Activated effector memory CD4-positive, alpha-beta T cell treated with anti-CD3 and anti-CD28 coated beads, Interleukin-2, amount 50 U/mL, for 16 hours (primary cell): ENCODE measurements around the gene FAM43A.

ENCODE experiments used
- DNase-seq: peaks from one replicate; pipeline ENCODE4 v3.0.0-alpha.2; 2020

FAM43A gene

GRCh38 chr3:194713299-194714136 lies 27.8 kb downstream of the FAM43A start:
- DNase-seq, result no peak

GRCh38 chr3:194714137-194714455 lies 28.4 kb downstream of the FAM43A start:
- DNase-seq, result no peak

DNA sequence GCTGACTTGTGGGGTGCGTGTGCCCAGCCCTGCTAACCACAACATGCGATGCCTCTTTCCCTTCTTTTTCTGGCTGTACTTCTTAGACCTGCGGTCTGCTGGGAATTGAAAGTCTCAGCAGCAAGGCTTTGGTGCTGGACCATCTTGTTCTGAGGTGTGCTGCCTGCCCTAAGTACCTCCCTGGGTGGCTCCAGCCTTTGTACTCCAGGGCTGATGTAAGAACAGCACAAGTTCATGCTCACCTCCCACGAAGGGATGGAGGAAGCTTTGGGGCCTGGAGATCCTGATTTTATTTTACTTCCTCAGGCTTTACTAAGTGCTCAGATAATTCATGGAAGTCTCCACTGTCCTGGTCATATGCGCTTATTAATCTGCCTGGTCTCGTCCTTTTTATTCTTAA lies 28.9 kb downstream of the FAM43A start:
- no peak for DNase-seq

DNA sequence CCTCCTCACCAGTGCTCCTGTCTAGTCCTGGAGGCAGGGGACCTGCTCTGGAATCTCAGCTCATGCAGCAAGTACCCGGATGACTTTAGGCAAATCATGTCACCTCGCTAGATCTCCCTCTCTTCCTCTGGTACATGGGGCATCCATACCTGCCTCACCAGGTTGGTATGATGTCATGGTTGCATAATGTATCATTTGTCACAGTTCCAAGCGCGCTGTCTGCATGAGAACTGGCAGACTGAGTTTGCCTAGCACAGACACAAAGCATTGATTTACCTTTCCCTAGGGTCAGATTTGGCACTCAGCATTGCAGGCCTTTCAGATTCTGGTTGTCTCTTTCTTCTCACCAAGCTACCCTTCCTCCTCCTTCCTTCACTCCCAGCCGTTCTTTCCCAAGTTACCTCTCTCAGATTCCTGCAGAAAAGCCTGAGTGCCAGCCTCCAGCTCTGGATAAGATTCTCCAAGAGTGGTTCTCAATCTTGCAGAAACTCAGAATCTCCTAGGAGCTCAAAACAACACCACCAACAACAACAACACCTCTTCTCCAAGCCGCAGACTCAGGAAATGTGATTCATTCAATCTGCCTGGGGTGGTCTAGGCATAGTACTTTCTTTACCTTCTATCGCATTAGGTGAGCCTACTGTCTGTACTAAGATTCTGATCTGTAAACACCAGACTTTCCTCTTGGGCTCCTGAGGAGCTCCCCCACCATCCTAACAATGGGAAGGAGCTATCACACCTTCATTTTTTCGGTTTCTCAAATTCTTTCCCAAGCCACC lies 29.5 kb downstream of the FAM43A start:
- DNase-seq, result no peak

DNA sequence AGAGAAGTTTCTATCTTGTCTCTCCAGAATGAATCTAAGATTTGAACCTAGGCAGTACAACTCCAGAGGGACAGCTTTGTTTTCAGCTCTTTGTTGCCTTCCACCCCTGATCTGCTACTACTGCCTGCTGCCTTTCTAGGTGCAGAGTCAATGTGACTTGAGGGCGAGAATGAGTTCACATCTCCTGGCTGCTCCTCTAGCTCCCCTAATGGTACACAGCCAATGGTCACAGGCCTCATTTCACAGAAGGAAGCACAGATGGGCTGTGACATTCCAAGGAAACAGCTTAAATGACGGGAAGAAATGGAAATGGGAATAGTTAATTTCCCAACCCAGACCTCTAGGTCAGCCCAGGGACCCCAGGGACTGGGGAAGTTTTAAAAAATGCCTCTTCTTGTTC lies 32.4 kb downstream of the FAM43A start:
- no peak for DNase-seq

GRCh38 chr3:194720048-194720447 lies 34.4 kb downstream of the FAM43A start:
- DNase-seq, result no peak

DNA sequence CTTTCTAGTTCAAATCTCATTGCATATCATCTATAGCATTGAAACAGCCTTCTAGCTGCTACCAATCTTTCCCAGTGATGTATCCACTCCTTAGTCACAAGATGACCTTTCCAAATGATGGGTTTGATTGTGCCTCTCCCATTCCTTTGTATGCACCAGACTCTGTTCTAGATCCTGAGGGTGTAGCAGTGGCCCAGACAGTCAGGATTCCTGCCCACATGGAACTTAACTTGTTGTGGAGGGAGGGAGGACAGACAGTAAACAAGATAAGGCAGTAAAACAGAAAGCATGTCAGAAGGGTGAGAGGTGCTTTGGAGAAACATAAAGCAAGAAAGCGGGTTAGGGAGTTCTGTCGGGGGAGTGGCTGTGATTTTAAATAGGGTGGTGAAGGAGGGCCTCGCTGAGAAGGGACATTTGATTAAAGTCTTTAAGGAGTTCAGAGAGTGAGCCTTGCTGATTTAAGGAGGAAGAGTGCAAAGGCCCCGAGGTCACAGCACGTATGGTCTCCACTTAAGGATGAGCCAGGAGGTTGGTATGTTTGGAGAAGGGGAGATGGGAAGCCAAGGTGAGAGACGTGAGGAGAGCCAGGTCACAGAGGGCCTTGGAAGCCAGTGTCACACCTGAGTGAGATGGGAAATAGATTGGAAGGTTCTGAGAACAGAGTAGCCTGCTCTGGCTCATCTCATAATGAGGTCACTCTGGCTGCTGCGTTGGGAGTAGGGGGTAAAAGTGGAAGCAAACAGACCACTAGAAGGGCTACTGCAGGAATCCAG lies 38.3 kb downstream of the FAM43A start:
- no peak for DNase-seq

- DNase-seq, result no peak
These were observed 39.7 kb downstream of the FAM43A start for GRCh38 chr3:194725346-194725745.

DNA sequence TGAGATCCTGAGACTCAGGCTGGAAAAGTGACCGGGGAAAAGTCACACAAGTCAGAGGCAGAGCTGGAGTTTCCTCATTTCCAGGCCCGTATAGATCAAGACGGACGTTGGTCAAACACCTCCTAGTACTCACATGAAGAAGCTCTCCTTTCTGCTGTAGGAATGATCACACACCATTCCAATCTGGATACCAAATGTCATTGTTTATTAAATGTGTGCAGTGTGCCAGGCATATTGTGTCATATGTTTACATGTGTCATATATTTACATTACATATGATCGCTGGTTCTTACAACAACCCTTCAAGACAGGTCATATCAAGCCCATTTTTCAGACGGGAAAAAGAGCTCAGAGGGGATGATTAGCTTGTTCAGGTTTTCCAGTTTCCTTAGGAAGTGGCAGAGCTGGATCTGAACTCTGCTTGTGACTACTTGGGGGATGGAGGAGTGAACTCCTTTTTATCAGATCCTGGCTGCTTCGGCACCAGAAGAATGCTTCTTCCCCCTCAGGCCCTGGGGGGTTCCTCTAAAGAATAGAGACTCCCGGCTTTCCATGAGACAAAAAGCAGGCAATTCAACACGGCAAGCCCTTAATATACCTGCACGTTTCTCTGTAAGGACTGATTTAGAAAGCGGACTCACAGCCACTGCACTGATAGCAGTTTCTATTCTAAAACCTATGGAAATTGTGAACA lies 41.9 kb downstream of the FAM43A start:
- no peak for DNase-seq

GRCh38 chr3:194728986-194729385 lies 43.3 kb downstream of the FAM43A start:
- no peak for DNase-seq

GRCh38 chr3:194730365-194730764 lies 44.7 kb downstream of the FAM43A start:
- DNase-seq, result no peak

- DNase-seq, result no peak
These were observed 45.9 kb downstream of the FAM43A start for GRCh38 chr3:194731506-194732073.

DNA sequence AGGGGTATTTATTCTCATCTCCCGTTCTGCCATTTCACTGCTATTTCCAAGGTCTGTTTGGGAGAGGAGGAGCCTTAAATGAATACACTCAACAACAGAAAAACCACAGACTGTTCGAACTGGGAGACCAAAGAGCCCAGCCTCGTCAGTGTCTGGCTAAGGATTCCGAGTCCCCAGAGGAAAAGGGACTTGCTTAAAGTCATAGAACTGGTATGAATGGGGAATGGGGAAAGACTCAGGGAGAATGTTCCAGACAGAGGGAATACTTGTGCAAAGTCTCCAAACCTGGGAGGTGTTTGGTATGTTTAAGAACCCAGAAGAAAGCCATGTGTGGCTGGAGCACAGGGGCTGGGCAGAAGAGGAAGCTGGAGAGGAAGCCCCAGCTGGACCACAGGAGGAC lies 46.9 kb downstream of the FAM43A start:
- DNase-seq, result no peak

DNA sequence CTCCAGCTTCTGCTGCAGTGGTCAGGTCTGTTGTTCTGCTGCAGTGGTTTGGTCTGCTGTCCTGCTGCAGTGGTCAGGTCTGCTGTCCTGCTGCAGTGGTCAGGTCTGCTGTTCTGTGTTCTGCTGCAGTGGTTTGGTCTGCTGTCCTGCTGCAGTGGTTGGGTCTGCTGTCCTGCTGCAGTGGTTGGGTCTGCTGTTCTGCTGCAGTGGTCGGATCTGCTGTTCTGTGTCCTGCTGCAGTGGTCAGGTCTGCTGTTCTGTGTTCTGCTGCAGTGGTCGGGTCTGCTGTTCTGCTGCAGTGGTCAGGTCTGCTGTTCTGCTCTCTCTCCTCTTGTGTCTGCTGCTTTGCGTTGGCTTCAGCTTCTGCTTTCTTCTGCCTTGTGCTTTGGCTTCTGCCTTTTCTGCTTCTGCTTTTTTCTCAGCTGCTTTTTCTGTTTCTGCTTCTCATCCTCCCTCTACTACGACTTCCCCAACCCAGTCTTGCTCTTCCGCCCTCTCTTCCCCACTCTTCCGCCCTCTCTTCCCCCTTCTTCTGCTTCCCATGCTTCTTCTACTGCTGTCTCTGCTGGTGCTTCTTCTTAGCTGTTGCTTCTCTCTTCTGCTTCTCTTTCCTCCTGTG lies 50.7 kb downstream of the FAM43A start:
- DNase-seq, result no peak

- DNase-seq, result no peak
These were observed 51.4 kb downstream of the FAM43A start for GRCh38 chr3:194736896-194737600.
